Activated CD4-positive, alpha-beta T cell treated with anti-CD3 and anti-CD28 coated beads, Interleukin-2, amount 50 U/mL, for 1 hour (primary cell): ENCODE measurements around the gene P2RX4.
"Not testable (repeated sequence)": the region's sequence is repeated elsewhere in the genome, so short reads cannot be mapped to it uniquely, and the experiment has no call there.

Experiments
- DNase-seq: peaks from one replicate; pipeline ENCODE4 v3.0.0-alpha.2; 2020

The P2RX4 gene

DNA sequence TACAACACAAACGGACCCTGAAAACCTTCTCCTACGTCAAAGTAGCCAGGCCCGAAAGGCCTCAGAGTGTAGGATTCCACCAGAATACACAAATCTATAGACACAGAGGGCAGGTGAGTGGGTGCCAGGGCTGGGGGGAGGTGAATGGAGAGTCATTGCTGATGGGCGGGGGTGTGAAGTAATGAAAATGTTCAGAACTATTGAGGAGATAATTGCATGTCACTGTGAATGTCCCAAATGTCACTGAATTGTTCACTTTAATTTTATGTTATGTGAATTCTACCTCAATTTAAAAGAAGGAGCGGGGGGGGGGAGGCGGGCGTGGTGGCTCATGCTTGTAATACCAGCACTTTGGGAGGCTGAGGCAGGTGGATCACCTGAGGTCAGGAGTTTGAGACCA, 36.0 kb downstream of the P2RX4 start:
- no peak for DNase-seq

- DNase-seq: no peak
Observed at GRCh38 chr12:121246893-121247557, 37.1 kb downstream of the P2RX4 start.

GRCh38 chr12:121248622-121249021, 38.7 kb downstream of the P2RX4 start:
- DNase-seq: no peak

- no peak for DNase-seq
Observed at GRCh38 chr12:121250359-121250758, 40.4 kb downstream of the P2RX4 start.

DNA sequence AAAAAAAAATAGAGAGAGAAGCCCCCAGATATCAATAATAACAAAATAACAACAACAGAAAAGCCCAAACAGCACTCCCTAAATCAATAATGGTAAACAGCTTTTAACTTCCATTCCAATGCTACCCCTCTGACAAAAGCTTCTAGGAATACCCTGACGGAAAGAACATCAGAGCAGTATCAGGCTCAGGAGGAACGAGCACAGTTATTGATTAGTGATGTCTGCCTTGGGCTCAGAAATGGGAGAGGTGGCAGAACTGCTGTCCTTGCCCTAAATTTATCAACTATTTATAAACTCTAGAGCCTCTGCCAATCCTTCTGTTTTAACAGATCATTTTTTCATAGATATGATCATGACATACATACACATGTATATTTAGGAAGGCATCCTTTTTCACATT, 41.9 kb downstream of the P2RX4 start:
- no peak for DNase-seq

GRCh38 chr12:121252712-121253345, 42.9 kb downstream of the P2RX4 start:
- DNase-seq: no peak

GRCh38 chr12:121253638-121254335, 43.9 kb downstream of the P2RX4 start:
- no peak for DNase-seq

GRCh38 chr12:121255433-121255832, 45.5 kb downstream of the P2RX4 start:
- no peak for DNase-seq

GRCh38 chr12:121257704-121258449, 47.9 kb downstream of the P2RX4 start:
- not testable (repeated sequence) for DNase-seq

- DNase-seq: no peak
Observed at GRCh38 chr12:121259074-121259473, 49.1 kb downstream of the P2RX4 start.

- no peak for DNase-seq
Observed at GRCh38 chr12:121260091-121260490, 50.2 kb downstream of the P2RX4 start.

DNA sequence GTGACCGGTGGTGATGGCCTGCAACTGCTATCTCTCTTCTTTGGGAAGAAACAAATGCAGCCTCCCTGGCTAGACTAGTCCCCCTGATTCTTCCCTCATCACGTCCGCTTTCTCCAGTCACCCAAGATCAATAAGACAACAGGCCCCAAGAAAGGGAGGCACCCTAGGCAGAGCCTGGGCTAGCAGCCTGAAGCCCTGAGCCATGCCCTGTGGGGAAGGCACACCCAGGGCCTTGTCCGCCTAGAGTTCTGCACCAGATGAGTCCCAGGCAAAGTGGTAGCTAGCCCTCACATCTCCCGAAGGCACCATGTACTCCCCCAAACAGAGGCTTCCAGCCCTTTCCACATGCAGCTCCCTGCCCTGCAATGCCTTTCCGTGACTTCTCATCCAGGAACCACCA, 51.5 kb downstream of the P2RX4 start:
- no peak for DNase-seq

DNA sequence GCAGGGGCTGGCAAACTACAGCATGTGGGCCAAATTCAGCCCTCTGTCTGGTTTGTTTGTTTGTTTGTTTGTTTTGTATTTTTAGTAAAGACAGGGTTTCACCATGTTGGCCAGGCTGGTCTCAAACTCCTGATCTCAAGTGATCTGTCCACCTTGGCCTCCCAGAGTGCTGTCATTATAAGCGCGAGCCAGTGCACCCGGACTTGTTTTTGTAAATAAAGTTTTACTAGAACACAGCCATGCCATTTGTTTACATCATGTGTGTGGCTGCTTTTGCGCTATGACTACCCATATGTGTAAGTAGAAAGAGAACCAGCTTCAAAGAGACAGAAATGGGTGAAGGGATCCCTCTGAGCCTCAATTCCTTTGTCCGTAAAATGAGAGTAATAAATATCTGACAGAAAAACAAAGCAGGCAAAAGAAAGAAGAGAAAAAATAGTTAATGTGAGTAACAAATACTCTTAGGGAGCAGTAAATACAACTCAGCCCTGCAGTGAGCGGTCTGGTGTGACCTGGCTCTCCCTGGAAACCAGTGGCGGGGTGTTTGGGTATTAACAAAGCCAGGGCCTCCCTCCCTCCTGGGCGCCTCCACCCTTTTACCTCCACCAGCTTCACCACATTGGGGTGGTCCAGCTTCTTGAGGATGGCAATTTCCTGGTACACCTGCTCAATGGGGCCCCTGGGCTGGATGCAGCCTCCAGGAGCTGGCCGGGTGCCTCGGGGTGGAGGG, 53.4 kb downstream of the P2RX4 start:
- no peak for DNase-seq

- no peak for DNase-seq
Observed at GRCh38 chr12:121264135-121264534, 54.2 kb downstream of the P2RX4 start.

DNA sequence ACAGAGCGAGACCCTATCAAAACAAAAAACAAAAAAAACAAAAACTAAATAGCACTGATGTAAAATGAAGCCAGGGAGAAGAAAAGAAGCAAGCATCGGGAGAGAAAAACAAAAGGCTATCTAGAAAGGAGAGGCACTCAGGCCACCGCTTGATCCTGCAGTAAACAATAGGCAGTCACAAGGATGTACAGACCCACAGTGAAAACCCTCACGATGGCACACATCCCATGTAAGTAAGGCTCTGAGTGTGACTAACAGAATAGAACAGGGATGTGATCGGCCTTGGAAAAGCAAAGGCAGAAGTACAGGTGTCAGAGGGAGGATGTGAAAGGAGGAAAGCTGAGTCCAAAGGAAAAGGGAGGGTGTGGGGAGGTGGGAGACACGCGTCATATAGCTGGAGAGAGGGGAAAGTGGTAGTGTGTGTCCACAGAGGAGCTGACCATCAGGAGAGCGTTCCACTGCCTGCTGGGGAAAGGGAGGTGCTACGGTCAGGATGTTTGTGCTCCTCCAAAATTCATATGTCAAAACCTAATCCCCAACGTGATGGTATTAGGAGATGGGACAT, 55.1 kb downstream of the P2RX4 start:
- no peak for DNase-seq

DNA sequence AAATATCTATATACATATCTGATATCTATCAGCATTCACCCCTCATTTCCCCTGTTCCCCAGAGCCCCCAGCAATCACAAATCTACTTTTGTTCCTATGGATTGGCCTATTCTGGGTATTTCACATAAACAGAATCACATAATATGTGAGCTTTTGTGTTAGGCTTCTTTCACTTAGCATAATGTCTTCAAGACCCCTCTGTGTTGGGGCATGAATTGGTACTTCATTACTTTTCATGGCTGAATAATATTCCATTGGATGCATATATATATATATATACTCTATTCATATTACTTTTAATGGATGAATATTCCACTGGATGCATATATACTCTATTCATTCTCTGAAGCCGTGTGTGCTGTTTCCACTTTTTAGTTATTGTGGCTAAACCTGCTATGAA, 57.9 kb downstream of the P2RX4 start:
- DNase-seq: no peak

GRCh38 chr12:121273364-121273896, 63.5 kb downstream of the P2RX4 start:
- DNase-seq: no peak

DNA sequence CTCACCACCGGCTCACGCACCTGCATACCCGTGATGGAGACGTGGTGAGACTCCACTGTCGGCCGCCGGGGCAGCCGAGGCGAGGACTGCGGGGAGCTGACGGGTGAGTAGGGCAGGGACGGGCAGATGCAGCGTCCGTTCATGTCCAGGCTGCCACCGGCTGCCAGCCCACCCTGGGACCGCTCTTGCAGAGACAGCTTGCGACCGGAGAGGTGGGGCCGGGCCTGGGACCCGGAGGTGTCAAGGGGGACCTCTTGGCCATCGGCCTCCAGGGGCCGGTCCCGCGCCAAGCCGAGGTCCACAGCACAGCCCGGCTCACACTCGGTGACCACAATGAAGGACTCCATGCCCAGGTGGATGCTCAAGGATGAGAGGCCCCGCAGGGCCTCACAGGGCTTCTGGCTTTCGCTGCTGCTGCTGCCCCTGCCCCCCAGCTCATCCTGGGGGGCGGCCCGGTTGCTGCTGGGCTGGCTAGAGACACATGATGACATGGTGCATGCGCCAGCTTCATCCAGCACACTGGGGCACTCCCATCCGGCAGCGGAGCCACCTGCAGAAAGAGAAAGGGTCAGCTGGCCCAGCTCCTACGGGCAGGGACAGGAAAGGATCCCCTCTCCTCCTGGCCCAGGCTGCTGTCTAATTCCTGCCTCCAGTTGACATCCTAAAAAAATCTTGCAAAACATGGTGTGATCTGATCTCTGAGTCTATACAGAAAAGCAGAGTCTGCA, 64.3 kb downstream of the P2RX4 start:
- DNase-seq: no peak

- DNase-seq: no peak
Observed at GRCh38 chr12:121277374-121277759, 67.4 kb downstream of the P2RX4 start.

DNA sequence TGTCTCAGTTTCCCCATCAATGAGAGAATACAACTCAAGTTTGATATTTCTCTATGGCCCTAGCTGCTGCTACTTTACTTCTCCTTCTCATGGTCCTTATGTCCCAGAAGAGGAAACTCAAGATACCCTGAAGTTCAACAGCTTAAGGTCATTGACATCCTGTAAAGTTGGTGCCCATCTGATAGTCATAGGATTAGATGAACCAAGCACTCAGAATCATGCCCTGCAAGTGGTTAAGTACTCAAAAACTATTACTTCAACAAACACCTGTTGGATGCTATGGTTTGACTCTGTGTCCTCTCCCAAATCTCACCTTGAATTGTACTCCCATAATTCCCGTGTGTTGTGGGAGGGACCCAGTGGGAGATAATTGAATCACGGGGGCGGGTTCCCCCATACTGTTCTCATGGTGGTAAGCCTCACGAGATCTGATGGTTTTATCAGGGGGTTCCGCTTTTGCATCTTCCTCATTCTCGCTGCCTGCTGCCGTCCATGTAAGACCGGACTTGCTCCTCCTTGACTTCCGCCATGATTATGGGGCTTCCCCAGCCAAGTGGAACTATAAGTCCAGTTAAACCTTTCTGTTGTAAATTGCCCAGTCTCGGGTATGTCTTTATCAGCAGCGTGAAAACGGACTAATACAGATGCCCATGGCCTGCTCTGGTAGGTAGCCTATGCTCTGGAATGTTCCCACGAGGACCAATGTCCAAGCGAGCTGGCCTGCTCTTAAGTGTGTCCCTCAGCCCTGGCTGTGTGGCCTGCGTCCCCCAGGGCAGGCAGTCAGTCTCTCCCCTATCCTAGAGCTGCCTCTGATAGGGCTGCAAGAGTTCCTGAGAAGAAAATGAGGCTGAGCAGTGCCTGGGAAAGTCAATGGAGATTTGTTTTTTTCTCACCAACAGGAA, 68.5 kb downstream of the P2RX4 start:
- no peak for DNase-seq

GRCh38 chr12:121279071-121279375, 69.1 kb downstream of the P2RX4 start:
- DNase-seq: no peak
